GM12891 (cell line): ENCODE data around the gene GNB1L.

ENCODE experiments used
- PAX5 ChIP-seq: IDR thresholded peaks from 2 replicates; pipeline ENCODE4 v1.6.1; 2011; ENCODE audit warnings: low read length, moderate library complexity, mild to moderate bottlenecking; ENCODE audit not compliant: insufficient read depth, severe bottlenecking
- POLR2A ChIP-seq: IDR thresholded peaks from 2 replicates; pipeline ENCODE4 v1.6.1; 2011; ENCODE audit warnings: low read depth, low read length, control low read depth
- POLR2AphosphoS5 ChIP-seq: IDR thresholded peaks from 2 replicates; pipeline ENCODE4 v1.6.1; 2011; ENCODE audit warnings: low read depth, low read length, control low read depth
- POU2F2 ChIP-seq: IDR thresholded peaks from 2 replicates; pipeline ENCODE4 v1.6.1; 2011; ENCODE audit warnings: low read depth, mild to moderate bottlenecking, control low read depth, low read length, moderate library complexity
- SPI1 ChIP-seq: IDR thresholded peaks from 2 replicates; pipeline ENCODE4 v1.6.1; 2011; ENCODE audit warnings: low read depth, low read length, control low read depth
- TAF1 ChIP-seq: IDR thresholded peaks from 2 replicates; pipeline ENCODE4 v1.6.1; 2011; ENCODE audit warnings: low read depth, low read length, control low read depth

GRCh38 chr22:19884161-19884953, 29.7 kb upstream of the GNB1L start:
- no peak for TF ChIP-seq POLR2AphosphoS5
- TF ChIP-seq POLR2A: no peak
- TF ChIP-seq TAF1: no peak
- no peak for TF ChIP-seq PAX5
- no peak for TF ChIP-seq SPI1
- no peak for TF ChIP-seq POU2F2
